HepG2 (cell line): ENCODE measurements around the gene GJA5. TPM values are rescaled to one million over a fixed set of nuclear protein-coding genes. Genes with fewer than 3 reads are reported as not detected.

ENCODE experiments used
- CENPX ChIP-seq: sonication (generic); formaldehyde crosslinking; IDR thresholded peaks from 2 replicates; pipeline ENCODE4 v1.9.0; 2021; ENCODE audit warnings: mild to moderate bottlenecking, missing genetic modification reagents, moderate library complexity
- FOXC1 ChIP-seq: sonication (generic); formaldehyde crosslinking; IDR thresholded peaks from 2 replicates; pipeline ENCODE4 v1.8.0; 2022; ENCODE audit warnings: mild to moderate bottlenecking, missing genetic modification reagents, borderline replicate concordance
- IRX3 ChIP-seq: sonication (generic); formaldehyde crosslinking; IDR thresholded peaks from 2 replicates; pipeline ENCODE4 v1.8.1; 2023; ENCODE audit warnings: mild to moderate bottlenecking, low read depth, missing genetic modification reagents, borderline replicate concordance
- TOPORS ChIP-seq: sonication (generic); formaldehyde crosslinking; IDR thresholded peaks from 2 replicates; pipeline ENCODE4 v1.8.0; 2023; ENCODE audit warnings: mild to moderate bottlenecking, missing genetic modification reagents
- ZNF256 ChIP-seq: sonication (generic); formaldehyde crosslinking; conservative IDR thresholded peaks from 2 replicates; pipeline ENCODE4 v1.4.0; 2020; ENCODE audit warnings: missing genetic modification reagents
- ZNF260 ChIP-seq: sonication (generic); formaldehyde crosslinking; IDR thresholded peaks from 2 replicates; pipeline ENCODE4 v1.4.0; 2020; ENCODE audit warnings: missing genetic modification reagents, low read depth, mild to moderate bottlenecking, borderline replicate concordance
- ZNF337 ChIP-seq: sonication (generic); formaldehyde crosslinking; IDR thresholded peaks from 2 replicates; pipeline ENCODE4 v1.5.1; 2020; ENCODE audit warnings: missing genetic modification reagents, low read depth, mild to moderate bottlenecking, borderline replicate concordance
- ZNF660 ChIP-seq: sonication (generic); formaldehyde crosslinking; IDR thresholded peaks from 2 replicates; pipeline ENCODE4 v1.5.1; 2020; ENCODE audit warnings: mild to moderate bottlenecking, low read depth, missing genetic modification reagents, borderline replicate concordance
- ZNF703 ChIP-seq: sonication (generic); formaldehyde crosslinking; IDR thresholded peaks from 2 replicates; pipeline ENCODE4 v1.5.1; 2020; ENCODE audit warnings: missing genetic modification reagents, mild to moderate bottlenecking, moderate library complexity, borderline replicate concordance
- ZNF792 ChIP-seq: IDR thresholded peaks from 2 replicates; pipeline ENCODE4 v1.6.1; 2016
- polyA plus RNA-seq, 8 experiments: library from polyadenylated mRNA; depleted of rRNA in 3 of 8; stranded (reverse) in 7 of 8; unstranded in 1 of 8; fragments of >200 nt; fragmentation: Illumina TruSeq in 4 of 8; extraction: Trizol in 4 of 8; gene quantifications; 2 replicates each; pipeline versions ENCODE4 v1.2.1 to v1.2.3, GENCODE V29; 2011 to 2016; ENCODE audit warnings: low read depth in 4 of 8, missing spikeins in 1 of 8, mixed read lengths in 1 of 8; ENCODE audit not compliant: insufficient read depth in 1 of 8
- total RNA-seq, 5 experiments: library from RNA; depleted of rRNA; stranded (reverse); fragments of >200 nt; fragmentation: Illumina TruSeq; extraction: Trizol; gene quantifications; 2 replicates each; pipeline ENCODE4 v1.2.3, GENCODE V29; 2016; ENCODE audit warnings: low read depth in 1 of 5
- TF ChIP-seq, protein P1 (sequence below): IDR thresholded peaks from 2 replicates; pipeline ENCODE4 v1.6.1; 2016; ENCODE audit warnings: low read depth, control low read depth
- TF ChIP-seq, protein P2 (sequence below): sonication (generic); IDR thresholded peaks from 2 replicates; pipeline ENCODE4 v1.6.1; 2016; ENCODE audit warnings: low read depth, borderline replicate concordance
- TF ChIP-seq, protein P3 (sequence below): sonication (generic); formaldehyde crosslinking; IDR thresholded peaks from 2 replicates; pipeline ENCODE4 v1.5.0; 2020; ENCODE audit warnings: missing genetic modification reagents
- TF ChIP-seq, protein P4 (sequence below): sonication (generic); formaldehyde crosslinking; IDR thresholded peaks from 2 replicates; pipeline ENCODE4 v1.4.0; 2020; ENCODE audit warnings: missing genetic modification reagents
- TF ChIP-seq, protein P5 (sequence below): sonication (generic); formaldehyde crosslinking; IDR thresholded peaks from 2 replicates; pipeline ENCODE4 v1.4.0; 2020; ENCODE audit warnings: missing genetic modification reagents

Gene GJA5
- total and polyA plus RNA-seq, 2 of the 13 experiments (the other 11 are each of a cell fraction or from before 2014, with no cell fraction given), result not detected

DNA sequence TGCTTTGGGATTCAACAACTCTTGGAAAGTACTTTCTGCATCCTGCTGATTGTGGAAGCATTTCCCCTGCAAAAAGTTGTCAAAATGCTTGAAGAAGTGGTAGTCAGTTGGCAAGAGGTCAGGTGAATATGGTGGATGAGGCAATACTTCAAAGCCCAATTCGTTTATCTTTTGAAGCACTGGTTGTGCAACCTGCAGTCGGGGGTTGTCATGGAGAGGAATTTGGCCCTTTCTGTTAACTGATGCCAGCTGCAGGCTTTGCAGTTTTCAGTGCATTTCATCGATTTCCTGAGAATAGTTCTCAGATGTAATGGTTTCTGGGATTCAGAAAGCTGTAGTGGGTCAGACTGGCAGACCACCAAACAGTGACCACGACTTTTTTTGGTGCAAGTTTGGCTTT lies 47.6 kb upstream of the GJA5 start (continued):
- TF ChIP-seq, protein P1, sequence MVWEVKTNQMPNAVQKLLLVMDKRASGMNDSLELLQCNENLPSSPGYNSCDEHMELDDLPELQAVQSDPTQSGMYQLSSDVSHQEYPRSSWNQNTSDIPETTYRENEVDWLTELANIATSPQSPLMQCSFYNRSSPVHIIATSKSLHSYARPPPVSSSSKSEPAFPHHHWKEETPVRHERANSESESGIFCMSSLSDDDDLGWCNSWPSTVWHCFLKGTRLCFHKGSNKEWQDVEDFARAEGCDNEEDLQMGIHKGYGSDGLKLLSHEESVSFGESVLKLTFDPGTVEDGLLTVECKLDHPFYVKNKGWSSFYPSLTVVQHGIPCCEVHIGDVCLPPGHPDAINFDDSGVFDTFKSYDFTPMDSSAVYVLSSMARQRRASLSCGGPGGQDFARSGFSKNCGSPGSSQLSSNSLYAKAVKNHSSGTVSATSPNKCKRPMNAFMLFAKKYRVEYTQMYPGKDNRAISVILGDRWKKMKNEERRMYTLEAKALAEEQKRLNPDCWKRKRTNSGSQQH, result 0 out of 2 replicates have a peak, but pooled peaks have one; percentile 30
- TF ChIP-seq, protein P2, sequence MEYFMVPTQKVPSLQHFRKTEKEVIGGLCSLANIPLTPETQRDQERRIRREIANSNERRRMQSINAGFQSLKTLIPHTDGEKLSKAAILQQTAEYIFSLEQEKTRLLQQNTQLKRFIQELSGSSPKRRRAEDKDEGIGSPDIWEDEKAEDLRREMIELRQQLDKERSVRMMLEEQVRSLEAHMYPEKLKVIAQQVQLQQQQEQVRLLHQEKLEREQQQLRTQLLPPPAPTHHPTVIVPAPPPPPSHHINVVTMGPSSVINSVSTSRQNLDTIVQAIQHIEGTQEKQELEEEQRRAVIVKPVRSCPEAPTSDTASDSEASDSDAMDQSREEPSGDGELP, result peak; percentile 71; the same call in 1 of the 2 replicates
- no peak for TF ChIP-seq CENPX
- TF ChIP-seq ZNF792 (CRISPR knock-in tag), result peak; percentile 51; the same call in 1 of the 2 replicates
- TF ChIP-seq ZNF260 (CRISPR knock-in tag), result no peak
- TF ChIP-seq FOXC1, result no peak
- TF ChIP-seq, protein P3, sequence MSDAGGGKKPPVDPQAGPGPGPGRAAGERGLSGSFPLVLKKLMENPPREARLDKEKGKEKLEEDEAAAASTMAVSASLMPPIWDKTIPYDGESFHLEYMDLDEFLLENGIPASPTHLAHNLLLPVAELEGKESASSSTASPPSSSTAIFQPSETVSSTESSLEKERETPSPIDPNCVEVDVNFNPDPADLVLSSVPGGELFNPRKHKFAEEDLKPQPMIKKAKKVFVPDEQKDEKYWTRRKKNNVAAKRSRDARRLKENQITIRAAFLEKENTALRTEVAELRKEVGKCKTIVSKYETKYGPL (CRISPR knock-in tag), result peak; percentile 80; the same call in 1 of the 2 replicates
- TF ChIP-seq IRX3 (CRISPR knock-in tag), result no peak
- no peak for TF ChIP-seq ZNF256 (CRISPR knock-in tag)
- TF ChIP-seq, protein P4, sequence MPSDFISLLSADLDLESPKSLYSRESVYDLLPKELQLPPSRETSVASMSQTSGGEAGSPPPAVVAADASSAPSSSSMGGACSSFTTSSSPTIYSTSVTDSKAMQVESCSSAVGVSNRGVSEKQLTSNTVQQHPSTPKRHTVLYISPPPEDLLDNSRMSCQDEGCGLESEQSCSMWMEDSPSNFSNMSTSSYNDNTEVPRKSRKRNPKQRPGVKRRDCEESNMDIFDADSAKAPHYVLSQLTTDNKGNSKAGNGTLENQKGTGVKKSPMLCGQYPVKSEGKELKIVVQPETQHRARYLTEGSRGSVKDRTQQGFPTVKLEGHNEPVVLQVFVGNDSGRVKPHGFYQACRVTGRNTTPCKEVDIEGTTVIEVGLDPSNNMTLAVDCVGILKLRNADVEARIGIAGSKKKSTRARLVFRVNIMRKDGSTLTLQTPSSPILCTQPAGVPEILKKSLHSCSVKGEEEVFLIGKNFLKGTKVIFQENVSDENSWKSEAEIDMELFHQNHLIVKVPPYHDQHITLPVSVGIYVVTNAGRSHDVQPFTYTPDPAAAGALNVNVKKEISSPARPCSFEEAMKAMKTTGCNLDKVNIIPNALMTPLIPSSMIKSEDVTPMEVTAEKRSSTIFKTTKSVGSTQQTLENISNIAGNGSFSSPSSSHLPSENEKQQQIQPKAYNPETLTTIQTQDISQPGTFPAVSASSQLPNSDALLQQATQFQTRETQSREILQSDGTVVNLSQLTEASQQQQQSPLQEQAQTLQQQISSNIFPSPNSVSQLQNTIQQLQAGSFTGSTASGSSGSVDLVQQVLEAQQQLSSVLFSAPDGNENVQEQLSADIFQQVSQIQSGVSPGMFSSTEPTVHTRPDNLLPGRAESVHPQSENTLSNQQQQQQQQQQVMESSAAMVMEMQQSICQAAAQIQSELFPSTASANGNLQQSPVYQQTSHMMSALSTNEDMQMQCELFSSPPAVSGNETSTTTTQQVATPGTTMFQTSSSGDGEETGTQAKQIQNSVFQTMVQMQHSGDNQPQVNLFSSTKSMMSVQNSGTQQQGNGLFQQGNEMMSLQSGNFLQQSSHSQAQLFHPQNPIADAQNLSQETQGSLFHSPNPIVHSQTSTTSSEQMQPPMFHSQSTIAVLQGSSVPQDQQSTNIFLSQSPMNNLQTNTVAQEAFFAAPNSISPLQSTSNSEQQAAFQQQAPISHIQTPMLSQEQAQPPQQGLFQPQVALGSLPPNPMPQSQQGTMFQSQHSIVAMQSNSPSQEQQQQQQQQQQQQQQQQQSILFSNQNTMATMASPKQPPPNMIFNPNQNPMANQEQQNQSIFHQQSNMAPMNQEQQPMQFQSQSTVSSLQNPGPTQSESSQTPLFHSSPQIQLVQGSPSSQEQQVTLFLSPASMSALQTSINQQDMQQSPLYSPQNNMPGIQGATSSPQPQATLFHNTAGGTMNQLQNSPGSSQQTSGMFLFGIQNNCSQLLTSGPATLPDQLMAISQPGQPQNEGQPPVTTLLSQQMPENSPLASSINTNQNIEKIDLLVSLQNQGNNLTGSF (CRISPR knock-in tag), result no peak
- no peak for TF ChIP-seq TOPORS
- TF ChIP-seq ZNF703 (CRISPR knock-in tag), result no peak
- no peak for TF ChIP-seq ZNF660 (CRISPR knock-in tag)
- no peak for TF ChIP-seq ZNF337 (CRISPR knock-in tag)
- TF ChIP-seq, protein P5, sequence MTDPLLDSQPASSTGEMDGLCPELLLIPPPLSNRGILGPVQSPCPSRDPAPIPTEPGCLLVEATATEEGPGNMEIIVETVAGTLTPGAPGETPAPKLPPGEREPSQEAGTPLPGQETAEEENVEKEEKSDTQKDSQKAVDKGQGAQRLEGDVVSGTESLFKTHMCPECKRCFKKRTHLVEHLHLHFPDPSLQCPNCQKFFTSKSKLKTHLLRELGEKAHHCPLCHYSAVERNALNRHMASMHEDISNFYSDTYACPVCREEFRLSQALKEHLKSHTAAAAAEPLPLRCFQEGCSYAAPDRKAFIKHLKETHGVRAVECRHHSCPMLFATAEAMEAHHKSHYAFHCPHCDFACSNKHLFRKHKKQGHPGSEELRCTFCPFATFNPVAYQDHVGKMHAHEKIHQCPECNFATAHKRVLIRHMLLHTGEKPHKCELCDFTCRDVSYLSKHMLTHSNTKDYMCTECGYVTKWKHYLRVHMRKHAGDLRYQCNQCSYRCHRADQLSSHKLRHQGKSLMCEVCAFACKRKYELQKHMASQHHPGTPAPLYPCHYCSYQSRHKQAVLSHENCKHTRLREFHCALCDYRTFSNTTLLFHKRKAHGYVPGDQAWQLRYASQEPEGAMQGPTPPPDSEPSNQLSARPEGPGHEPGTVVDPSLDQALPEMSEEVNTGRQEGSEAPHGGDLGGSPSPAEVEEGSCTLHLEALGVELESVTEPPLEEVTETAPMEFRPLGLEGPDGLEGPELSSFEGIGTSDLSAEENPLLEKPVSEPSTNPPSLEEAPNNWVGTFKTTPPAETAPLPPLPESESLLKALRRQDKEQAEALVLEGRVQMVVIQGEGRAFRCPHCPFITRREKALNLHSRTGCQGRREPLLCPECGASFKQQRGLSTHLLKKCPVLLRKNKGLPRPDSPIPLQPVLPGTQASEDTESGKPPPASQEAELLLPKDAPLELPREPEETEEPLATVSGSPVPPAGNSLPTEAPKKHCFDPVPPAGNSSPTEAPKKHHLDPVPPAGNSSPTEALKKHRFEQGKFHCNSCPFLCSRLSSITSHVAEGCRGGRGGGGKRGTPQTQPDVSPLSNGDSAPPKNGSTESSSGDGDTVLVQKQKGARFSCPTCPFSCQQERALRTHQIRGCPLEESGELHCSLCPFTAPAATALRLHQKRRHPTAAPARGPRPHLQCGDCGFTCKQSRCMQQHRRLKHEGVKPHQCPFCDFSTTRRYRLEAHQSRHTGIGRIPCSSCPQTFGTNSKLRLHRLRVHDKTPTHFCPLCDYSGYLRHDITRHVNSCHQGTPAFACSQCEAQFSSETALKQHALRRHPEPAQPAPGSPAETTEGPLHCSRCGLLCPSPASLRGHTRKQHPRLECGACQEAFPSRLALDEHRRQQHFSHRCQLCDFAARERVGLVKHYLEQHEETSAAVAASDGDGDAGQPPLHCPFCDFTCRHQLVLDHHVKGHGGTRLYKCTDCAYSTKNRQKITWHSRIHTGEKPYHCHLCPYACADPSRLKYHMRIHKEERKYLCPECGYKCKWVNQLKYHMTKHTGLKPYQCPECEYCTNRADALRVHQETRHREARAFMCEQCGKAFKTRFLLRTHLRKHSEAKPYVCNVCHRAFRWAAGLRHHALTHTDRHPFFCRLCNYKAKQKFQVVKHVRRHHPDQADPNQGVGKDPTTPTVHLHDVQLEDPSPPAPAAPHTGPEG (CRISPR knock-in tag), result no peak
